HG02943 (cell line): ENCODE measurements around the gene EGLN2.
"Not testable (repeated sequence)": the region's sequence is repeated elsewhere in the genome, so short reads cannot be mapped to it uniquely, and the experiment has no call there.

Experiments
- ATAC-seq: cut with Tn5 transposase; IDR thresholded peaks from one replicate; pipeline ENCODE4 v1.9.1; 2021; ENCODE audit warnings: mild to moderate bottlenecking, low read depth, moderate library complexity; ENCODE audit not compliant: unreplicated experiment

EGLN2 gene

DNA sequence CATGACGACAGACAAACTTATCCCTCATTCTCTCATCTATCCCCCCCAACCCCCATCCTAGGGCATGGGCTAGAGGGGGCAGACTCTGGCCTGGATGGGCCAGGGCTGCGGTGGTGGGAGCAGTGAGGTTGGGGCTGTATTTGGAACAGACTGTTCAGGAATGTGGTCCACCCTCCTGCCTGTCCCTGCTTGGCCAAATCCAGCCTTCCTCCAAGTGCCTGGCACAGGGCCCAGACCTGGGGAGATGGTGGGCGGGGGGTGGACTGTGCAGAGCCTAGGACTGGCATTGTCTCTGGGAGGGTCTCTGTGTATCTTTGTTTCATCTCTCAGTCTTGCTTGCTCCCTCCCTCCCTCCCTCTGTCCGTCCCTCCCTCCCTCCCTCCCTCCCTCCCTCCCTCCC lies 14.2 kb downstream of the EGLN2 start:
- no peak for ATAC-seq

GRCh38 chr19:40815223-40815622 lies 16.2 kb downstream of the EGLN2 start:
- no peak for ATAC-seq

DNA sequence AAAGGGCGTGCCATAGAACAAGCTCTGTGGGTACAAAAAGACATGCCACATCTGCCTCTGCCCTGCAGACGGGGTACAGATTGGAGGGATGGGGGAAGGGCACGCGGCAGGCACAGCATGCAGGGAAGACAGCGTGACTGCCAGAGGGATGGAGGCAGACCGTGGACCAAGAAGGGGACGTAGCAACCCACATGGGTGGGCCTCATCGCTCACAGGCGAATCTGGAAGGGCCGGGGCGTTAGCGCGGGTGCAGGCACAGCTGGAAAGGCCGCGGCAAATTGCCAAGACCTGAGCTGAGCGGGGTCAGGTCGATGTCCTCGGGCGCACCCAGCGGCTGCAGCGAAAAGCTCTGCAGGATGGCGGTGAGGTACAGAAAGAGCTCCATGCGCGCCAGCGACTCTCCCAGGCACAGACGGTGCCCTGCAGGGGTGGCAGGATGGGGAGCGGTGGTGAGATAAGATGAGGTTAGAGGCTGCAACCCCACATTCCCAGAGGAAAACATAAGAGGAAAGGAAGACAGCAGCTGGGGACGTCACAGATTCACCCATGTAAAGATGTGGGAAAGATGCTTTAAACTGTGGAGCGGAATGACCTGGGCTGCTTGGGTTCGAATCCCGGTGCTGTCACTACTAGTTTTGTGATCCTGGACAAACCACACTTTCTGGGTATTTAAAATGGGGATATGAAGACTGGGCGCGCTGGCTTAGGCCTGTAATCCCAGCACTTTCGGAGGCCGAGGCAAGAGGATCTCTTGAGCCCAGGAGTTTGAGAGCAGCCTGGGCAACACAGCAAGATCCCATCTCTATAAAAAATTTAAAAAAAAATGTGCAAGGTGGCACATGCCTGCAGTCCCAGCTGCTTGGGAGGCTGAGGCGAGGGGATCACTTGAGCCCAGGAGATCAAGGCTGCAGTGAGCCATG lies 19.7 kb downstream of the EGLN2 start:
- ATAC-seq: not testable (repeated sequence)

GRCh38 chr19:40819479-40820234 lies 20.7 kb downstream of the EGLN2 start:
- ATAC-seq: not testable (repeated sequence)

DNA sequence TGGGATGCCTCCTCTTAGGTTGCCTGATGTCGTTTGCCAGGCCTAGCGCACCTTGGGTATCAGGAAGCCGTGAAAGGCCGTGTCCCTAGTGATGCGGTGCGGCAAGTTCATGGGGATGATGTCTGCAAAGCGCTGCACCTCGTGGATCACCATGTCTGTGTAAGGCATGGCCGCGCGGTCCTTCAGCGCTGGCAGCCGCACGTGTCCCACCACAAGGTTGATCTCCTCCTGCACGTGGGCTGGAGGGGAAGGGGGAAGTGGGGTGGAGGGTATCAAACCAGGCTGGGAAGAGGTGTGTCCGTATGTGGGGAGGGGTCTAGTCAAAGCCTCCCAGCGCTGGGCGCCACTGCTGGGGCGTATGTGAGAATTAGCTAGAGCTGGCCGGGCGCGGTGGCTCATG lies 23.2 kb downstream of the EGLN2 start:
- no peak for ATAC-seq

DNA sequence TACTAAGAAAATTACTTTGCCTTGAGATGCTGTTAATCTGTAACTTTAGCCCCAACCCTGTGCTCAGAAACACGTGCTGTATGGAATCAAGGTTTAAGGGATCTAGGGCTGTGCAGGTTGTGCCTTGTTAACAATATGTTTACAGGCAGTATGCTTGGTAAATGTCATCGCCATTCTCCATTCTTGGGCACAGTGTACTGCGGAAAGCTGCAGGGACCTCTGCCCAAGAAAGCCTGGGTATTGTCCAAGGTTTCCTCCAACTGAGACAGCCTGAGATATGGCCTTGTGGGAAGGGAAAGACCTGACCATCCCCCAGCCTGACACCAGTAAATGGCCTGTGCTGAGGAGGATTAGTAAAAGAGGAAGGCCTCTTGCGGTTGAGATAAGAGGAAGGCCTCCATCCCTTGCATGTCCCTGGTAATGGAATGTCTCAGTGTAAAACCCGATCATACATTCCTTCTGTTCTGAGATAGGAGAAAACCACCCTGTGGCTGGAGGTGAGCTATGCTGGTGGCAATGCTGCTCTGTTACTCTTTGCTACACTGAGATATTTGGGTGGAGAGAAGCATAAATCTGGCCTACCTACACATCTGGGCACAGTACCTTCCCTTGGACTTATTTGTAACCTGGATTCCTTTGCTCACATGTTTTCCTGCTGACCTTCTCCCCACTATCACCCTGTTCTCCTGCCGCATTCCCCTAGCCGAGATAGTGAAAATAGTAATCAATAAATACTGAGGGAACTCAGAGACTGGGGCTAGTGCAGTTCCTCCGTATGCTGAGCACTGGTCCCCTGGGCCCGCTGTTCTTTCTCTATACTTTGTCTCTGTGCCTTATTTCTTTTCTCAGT lies 23.9 kb downstream of the EGLN2 start:
- not testable (repeated sequence) for ATAC-seq

DNA sequence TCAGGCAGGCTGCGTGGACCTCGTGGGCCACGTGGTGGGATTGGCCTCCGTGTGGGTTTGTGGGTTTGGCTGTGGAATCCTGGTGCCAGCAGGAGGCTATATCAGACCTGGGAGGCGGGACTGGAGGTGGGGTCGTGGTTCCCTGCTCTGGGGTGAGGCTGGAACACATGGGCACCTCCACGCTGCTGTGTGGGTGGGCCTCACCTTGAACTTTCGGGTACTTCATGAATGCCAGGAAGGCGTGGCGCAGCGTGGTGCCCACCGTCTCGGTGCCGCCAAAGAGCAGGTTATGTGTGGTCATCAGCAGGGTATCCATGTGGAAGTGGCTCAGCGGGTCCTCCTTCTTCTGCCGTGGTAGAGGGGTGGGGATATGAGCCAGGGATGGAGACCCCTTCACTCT lies 25.9 kb downstream of the EGLN2 start:
- ATAC-seq: not testable (repeated sequence)

DNA sequence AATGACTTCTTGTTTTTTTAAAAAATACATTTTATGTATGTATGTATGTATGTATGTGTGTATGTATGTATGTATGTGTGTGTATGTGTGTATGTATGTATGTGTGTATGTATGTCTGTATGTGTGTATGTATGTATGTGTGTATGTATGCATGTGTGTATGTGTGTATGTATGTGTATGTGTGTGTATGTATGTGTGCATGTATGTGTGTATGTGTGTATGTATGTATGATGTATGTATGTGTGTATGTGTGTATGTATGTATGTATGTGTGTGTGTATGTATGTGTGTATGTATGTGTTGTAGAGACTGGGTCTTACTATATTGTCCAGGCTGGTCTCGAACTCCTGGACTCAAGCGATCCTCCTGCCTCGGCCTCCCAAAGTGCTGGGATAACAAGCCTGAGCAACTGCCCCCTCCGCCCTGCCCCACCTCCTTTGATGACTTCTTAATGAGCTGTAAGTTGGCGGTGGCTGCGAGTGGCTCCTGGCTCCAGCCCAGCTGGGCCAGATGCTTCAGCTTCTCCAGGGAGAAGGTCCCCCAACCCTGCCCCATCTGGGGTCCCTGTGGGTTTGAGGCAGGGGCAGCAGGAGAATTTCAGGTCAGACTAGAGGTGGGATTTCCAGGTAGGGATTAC lies 26.6 kb downstream of the EGLN2 start:
- ATAC-seq: not testable (repeated sequence)

DNA sequence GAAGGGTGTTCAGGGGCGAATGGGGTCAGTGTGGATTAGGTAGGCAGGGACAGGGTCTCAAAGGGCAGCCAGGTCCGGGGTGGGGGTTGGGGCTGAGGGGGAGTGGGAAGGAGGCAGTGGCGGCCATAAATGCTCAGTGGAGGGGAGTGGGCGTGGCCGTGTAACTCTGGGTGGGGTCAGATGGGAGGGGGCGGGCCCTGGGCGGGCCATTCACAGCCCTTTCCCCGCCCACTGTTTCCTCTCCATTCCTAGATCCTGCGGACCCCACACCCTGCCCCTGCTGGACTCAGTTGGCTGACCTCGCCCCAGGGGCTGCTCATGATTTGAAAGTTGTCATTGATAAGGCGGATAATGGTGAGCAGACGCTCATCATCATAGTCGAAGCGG lies 27.3 kb downstream of the EGLN2 start:
- not testable (repeated sequence) for ATAC-seq

GRCh38 chr19:40826699-40827385 lies 27.9 kb downstream of the EGLN2 start:
- not testable (repeated sequence) for ATAC-seq

DNA sequence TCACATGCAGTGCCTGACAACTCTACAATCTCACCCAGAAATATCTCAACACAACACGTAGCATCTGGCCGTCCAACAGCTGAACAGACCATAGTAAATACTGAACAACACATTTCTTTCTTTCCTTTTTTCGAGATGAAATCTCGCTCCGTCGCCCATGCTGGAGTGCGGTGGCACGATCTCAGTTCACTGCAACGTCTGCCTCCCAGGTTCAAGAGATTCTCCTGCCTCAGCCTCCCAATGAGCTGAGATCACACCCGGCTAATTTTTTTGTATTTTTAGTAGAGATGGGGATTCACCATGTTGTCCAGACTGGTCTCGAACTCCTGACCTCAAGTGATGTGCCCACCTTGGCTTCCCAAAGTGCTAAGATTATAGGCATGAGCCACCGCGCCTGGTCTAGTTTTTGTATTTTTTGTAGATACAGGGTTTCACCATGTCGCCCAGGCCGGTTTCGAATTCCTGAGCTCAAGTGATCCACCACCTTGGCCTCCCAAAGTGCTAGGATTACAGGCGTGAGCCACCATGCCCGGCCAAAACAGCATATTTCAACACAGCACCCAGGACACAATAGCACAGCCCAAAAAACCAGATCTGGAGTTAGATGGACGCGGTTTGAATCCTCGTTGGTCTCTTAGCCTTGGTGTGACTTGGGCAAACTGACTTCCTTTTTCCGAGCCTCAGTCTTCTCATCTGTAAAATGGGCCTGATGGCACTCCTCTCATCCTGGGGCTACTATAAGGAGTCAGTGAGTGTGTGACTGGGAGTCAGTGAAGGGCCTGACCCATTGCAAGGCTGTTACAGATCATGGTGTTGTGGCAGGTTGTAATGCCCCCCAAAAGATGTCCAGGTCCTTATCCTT lies 28.6 kb downstream of the EGLN2 start:
- ATAC-seq: no peak

DNA sequence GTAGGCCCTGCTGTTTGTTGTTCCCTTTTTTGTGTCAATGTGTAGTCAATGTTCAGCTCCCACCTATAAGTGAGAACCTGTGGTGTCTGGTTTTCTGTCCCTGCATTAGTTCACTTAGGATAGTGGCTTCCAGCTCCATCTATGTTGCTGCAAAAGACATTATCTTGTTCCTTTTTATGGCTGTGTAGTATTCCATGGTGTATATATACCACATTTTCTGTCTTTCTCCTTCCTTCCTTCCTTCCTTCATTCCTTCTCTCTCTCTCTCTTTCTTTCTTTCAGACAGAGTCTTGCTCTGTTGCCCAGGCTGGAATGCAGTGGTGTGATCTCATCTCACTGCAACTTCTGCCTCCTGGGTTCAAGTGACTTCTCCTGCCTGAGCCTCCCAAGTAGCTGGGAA lies 30.2 kb downstream of the EGLN2 start:
- no peak for ATAC-seq

- not testable (repeated sequence) for ATAC-seq
Observed at GRCh38 chr19:40830741-40831140, 31.8 kb downstream of the EGLN2 start.

DNA sequence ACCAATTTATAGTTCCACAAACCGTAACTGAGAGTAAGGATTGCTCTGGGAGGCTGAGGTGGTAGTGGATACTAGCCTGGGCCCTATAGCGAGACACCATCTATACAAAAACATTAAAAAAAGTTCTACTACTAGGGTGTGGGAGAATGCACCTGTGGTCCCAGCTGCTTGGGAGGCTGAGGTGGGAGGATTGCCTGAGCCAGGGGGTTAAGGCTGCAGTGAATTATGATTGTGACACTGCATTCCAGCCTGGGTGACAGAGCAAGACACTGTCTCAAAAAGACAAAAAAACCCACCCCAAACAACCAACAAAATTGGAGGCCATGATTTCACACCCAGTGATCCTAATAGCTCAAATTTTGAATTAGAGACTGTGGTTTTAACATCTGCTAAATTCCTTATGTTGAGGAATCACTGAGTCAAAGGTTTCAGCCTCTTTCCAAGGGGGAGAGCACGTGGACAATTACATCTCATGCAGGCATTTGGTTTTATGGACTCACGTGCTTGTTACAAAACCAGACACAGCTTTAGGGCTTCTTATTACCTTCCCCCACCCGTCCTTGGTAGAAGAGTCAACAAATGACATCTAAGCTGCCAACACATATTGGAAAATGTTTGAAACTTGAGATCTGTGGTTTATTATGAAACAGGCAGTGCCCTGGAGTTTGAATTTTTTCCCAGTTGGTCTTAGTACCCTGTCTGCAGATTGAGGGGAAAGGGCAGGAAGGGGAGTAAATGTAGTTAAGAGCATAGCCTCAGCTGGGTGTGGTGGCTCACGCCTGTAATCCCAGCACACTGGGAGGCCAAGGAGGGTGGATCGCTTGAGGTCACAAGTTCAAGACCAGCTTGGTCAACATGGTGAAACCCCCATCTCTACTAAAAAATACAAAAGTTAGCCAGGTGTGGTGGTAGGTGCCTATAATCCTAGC lies 32.8 kb downstream of the EGLN2 start:
- no peak for ATAC-seq

DNA sequence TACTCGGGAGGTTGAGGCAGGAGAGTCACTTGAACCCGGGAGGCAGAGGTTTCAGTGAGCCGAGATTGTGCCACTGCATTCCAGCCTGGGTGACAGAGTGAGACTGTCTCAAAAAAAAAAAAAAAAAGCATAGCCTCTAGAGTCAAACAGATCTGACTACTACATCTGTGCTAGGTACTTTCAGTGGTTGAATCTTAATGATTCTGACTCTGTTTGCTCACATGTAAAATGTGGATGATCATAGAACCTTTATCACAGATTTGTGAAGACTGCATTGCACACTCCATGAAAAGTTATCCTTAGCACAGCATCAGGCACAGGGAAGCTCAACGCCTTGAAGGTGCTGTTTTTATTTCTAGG lies 33.4 kb downstream of the EGLN2 start:
- not testable (repeated sequence) for ATAC-seq

GRCh38 chr19:40833728-40834533 lies 34.9 kb downstream of the EGLN2 start:
- not testable (repeated sequence) for ATAC-seq
